Breast epithelium (tissue), 4 donors: ENCODE results near the gene ARHGAP26. TPM values are rescaled to one million over a fixed set of nuclear protein-coding genes. Genes with fewer than 3 reads are reported as not detected.

Experiments
- DNase-seq, 2 donors: peaks; one replicate each; pipeline ENCODE4 v3.0.0-alpha.2; 2019; ENCODE audit warnings: low spot score in 2 of 2
- H3K27ac ChIP-seq, 2 donors: fragments of 200-600 bp; sonication (generic) in 1 of 2; one replicate each; pipeline ENCODE4 v1.5.1; 2016 to 2019; ENCODE audit warnings: mild to moderate bottlenecking in 1 of 2
- H3K27me3 ChIP-seq, 2 donors: fragments of 200-600 bp; sonication (generic) in 1 of 2; one replicate each; pipeline versions ENCODE4 v1.5.1 to v1.6.0; 2017 to 2019; ENCODE audit warnings: control low read depth in 1 of 2, mild to moderate bottlenecking in 1 of 2
- H3K36me3 ChIP-seq: fragments of 200-600 bp; one replicate; pipeline ENCODE4 v1.5.1; 2019
- H3K4me1 ChIP-seq, 2 donors: fragments of 200-600 bp; sonication (generic); one replicate each; pipeline ENCODE4 v1.5.1; 2016 to 2019; ENCODE audit warnings: control low read depth in 1 of 2
- H3K4me3 ChIP-seq, 3 donors: fragments of 200-600 bp; sonication (generic); 1 replicate in 2 of 3; 2 replicates in 1 of 3; pipeline ENCODE4 v1.5.1; 2016 to 2019; ENCODE audit warnings: mild to moderate bottlenecking in 3 of 3, moderate library complexity in 2 of 3
- H3K9me3 ChIP-seq, 2 donors: fragments of 200-600 bp; sonication (generic) in 1 of 2; one replicate each; pipeline ENCODE4 v1.5.1; 2016 to 2019; ENCODE audit warnings: control low read depth in 1 of 2
- CTCF ChIP-seq, 3 donors: fragments of 450-650 bp; IDR thresholded peaks; one replicate each; pipeline ENCODE4 v1.5.1; 2016 to 2017; ENCODE audit warnings: antibody characterized with exemption in 3 of 3, mild to moderate bottlenecking in 3 of 3, moderate library complexity in 3 of 3
- POLR2A ChIP-seq: fragments of 450-650 bp; IDR thresholded peaks from one replicate; pipeline ENCODE4 v1.6.1; 2016; ENCODE audit warnings: antibody characterized with exemption, mild to moderate bottlenecking, moderate library complexity
- POLR2AphosphoS5 ChIP-seq, 3 donors: sonication (generic); formaldehyde crosslinking; IDR thresholded peaks; one replicate each; pipeline ENCODE4 v1.6.1; 2017; ENCODE audit warnings: antibody characterized with exemption in 3 of 3
- intact Hi-C: fragments of 100-400 bp; cut with DNase I; formaldehyde crosslinking; loops from one replicate; pipeline ENCODE4 v1.15.1; 2023; ENCODE audit warnings: low total_unique reads
- total RNA-seq, 3 donors: library from RNA; depleted of rRNA; stranded (reverse); fragments of >200 nt; gene quantifications; one replicate each; pipeline ENCODE4 v1.1.0, GENCODE V29; 2016

ARHGAP26 gene
- total RNA-seq, 3 donors from 2014 or later: 33.1 to 89.0 (median 56.4) TPM

- DNase-seq: no peak
- Histone ChIP-seq H3K27ac (no peak overlapping the region), H3K9me3 (no peaks in the 10 kb centered on the region), H3K4me1 (no peaks in the 10 kb centered on the region), H3K4me3 (no peak overlapping the region), H3K36me3 (no peaks in the 10 kb centered on the region), H3K27me3 (no peaks in the 10 kb centered on the region)
- intact Hi-C loops: no loop called here
- no peak for TF ChIP-seq POLR2A
- no peak for TF ChIP-seq CTCF (IDR thresholded peaks at IDR 0.05)
- peak in 1 of 3 donors; percentile 56 for TF ChIP-seq POLR2AphosphoS5 (IDR thresholded peaks at IDR 0.05)
These were observed 266.9 kb downstream of the ARHGAP26 start for GRCh38 chr5:143037071-143037470.

GRCh38 chr5:143037708-143038107 is 267.5 kb downstream of the ARHGAP26 start:
- H3K4me1 ChIP-seq: no peaks in the 10 kb centered on the region
- no peaks in the 10 kb centered on the region for H3K36me3 ChIP-seq
- no peaks in the 10 kb centered on the region for H3K9me3 ChIP-seq
- TF ChIP-seq POLR2AphosphoS5 (IDR thresholded peaks at IDR 0.05) (no peak), CTCF (IDR thresholded peaks at IDR 0.05) (no peak), POLR2A (no peak)
- H3K4me3 ChIP-seq: no peak overlapping the region
- H3K27ac ChIP-seq: no peak overlapping the region
- no peak for DNase-seq
- intact Hi-C loops: no loop called here
- H3K27me3 ChIP-seq: no peaks in the 10 kb centered on the region

GRCh38 chr5:143040622-143041021 is 270.4 kb downstream of the ARHGAP26 start:
- Histone ChIP-seq H3K4me1 (no peaks in the 10 kb centered on the region), H3K27me3 (no peaks in the 10 kb centered on the region), H3K36me3 (no peaks in the 10 kb centered on the region), H3K4me3 (no peak overlapping the region), H3K9me3 (no peaks in the 10 kb centered on the region), H3K27ac (no peak overlapping the region)
- intact Hi-C loops: no loop called here
- DNase-seq: no peak
- no peak for TF ChIP-seq CTCF (IDR thresholded peaks at IDR 0.05)
- no peak for TF ChIP-seq POLR2A
- TF ChIP-seq POLR2AphosphoS5 (IDR thresholded peaks at IDR 0.05): no peak

- H3K4me1 ChIP-seq: no peaks in the 10 kb centered on the region
- TF ChIP-seq POLR2A (no peak), POLR2AphosphoS5 (IDR thresholded peaks at IDR 0.05) (no peak)
- intact Hi-C loops: no loop called here
- H3K9me3 ChIP-seq: no peaks in the 10 kb centered on the region
- H3K36me3 ChIP-seq: no peaks in the 10 kb centered on the region
- no peaks in the 10 kb centered on the region for H3K27me3 ChIP-seq
- peak overlapping the region in 1 of 2 donors; percentile 30 for H3K27ac ChIP-seq
- no peak overlapping the region for H3K4me3 ChIP-seq
- no peak for DNase-seq
These were observed 271.3 kb downstream of the ARHGAP26 start for GRCh38 chr5:143041461-143041860.

- H3K27ac ChIP-seq: peak overlapping the region in 1 of 2 donors; percentile 30
- H3K9me3 ChIP-seq: no peaks in the 10 kb centered on the region
- no peak for DNase-seq
- no peak for TF ChIP-seq CTCF (IDR thresholded peaks at IDR 0.05)
- no peak for TF ChIP-seq POLR2A
- no peak for TF ChIP-seq POLR2AphosphoS5 (IDR thresholded peaks at IDR 0.05)
- H3K4me3 ChIP-seq: no peak overlapping the region
- H3K27me3 ChIP-seq: no peaks in the 10 kb centered on the region
- no peaks in the 10 kb centered on the region for H3K4me1 ChIP-seq
- intact Hi-C loops: no loop called here
- no peaks in the 10 kb centered on the region for H3K36me3 ChIP-seq
These were observed 272.0 kb downstream of the ARHGAP26 start for GRCh38 chr5:143041972-143042770.
